Caki2 (cell line): ENCODE measurements around the gene SLU7. TPM values are rescaled to one million over a fixed set of nuclear protein-coding genes. Genes with fewer than 3 reads are reported as not detected.
"Not testable (repeated sequence)": the region's sequence is repeated elsewhere in the genome, so short reads cannot be mapped to it uniquely, and the experiment has no call there.

Experiments
- DNase-seq: peaks from one replicate; pipeline ENCODE4 v3.0.0-alpha.2; 2015; ENCODE audit warnings: low read depth
- in situ Hi-C: cut with HindIII; loops from 2 replicates; pipeline ENCODE4 v1.10.0; 2016; ENCODE audit warnings: low sequenced_read_pairs, low pct_unique_long_range_greater_than_20kb, mixed read lengths
- total RNA-seq: library from RNA; depleted of rRNA; stranded (reverse); fragments of >200 nt; shearing (Covaris generic); gene quantifications from 2 replicates; pipeline ENCODE4 v1.2.3, GENCODE V29; 2014; ENCODE audit warnings: low replicate concordance

Gene SLU7
- total RNA-seq, 1 experiment from 2014 or later, result 73.8 TPM

DNA sequence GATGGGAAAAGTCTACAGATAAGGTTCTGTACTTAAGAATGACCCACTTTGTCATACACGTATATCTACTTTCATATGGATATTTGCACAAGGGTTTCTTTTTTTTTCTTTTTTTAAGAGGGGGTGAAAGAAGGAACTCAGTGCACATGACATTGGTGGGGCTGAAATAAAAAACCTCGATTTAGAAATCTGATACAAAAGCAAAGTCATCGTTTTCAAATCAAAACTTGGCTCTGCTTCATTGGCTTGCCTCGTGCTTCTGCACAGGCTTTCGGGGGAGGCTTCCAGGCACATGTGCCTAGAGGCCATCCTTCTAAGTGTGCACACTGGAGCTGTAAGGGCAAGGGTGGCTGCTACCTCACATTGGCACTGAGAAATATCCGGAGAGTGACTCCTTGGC, 33.9 kb upstream of the SLU7 start:
- in situ Hi-C loops, result no loop called here
- no peak for DNase-seq

DNA sequence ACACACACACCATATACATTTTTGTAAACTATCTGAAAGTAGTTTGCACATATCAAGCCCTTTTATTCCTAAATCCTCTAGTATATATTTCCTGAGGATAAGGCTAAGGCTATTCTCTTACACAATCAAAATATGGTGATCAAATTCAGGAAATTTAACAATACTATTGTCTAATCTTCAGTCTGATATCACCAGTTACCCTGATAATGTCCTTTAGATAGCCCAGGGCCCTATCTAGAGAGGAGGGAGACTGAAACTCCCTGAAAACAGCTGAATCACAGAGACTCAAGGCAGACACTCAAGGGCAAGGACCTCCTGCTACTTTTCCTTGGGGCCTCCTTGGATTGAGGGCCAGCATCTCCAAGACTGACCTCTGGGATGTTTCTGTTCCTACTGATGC, 33.2 kb upstream of the SLU7 start:
- DNase-seq, result no peak
- in situ Hi-C loops, result no loop called here

DNA sequence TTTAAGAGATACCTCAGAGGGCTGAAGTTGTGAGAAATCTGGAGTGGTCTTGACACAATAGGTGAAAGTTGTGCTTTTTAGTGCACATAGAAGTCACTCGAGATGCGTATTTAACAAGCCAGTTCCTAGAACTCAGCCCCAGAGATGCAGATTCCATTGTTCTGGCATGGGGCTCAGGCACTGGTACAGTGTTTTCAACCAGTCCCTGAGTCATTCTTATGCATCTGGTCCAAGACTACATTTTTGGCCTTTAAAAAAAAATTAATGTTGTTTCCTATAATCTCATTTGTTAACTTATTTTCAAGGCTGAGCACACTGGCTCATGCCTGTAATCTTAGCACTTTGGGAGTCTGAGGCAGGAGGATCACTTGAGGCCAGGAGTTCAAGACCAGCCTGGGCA, 32.4 kb upstream of the SLU7 start:
- in situ Hi-C loops, result no loop called here
- no peak for DNase-seq

DNA sequence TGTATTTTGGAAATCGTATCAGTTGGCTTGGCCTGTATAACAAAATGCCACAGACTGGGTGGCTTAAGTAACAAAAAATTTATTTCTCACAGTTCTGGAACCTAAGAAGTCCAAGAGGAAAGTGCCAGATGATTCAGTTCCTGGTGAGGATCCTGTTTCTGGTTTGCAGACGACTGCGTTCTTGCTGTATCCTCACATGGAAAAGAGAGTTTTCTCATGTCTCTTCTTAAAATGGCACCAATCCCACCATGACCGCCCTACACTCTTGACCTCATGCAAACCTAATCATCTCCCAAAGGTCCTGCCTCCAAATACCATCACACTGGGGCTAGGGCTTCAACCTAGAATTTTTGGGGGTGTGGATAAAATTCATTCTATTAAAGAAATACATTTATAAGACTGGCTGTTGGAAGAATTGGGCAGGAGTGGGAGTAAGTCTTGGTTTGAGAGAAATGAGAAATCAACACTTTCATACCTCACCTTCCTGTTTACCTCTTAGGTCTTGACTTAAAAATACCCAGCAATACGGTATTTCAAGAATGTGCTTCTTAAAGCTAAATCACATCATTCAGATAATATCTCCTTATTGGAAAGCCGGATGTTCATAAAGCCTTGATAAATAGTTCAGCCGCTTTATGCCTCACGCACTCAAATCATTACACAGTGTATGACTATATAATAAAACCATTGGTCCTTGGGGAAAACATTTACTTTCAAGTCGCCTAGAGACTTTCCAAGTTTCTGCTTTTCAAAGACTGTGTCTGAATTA, 31.5 kb upstream of the SLU7 start:
- no peak for DNase-seq
- in situ Hi-C loops, result no loop called here

DNA sequence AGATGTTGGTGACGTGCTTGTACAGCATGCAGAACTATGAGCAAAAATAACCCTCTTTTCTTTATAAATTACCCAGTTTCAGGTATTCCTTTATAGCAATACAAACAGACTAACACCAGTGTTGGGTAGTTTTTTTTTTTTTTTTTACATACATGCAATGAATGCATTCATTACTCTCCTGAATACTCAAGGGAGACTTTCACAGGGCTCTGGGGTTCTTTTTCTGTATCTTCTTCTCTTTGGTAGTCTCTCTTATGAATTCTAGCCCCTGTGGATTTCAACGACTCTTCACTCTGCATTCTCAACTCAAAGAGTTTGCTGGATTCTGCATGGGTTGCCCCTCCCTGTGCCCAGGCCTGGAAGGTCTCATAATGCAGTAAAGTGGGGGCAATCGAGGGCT, 30.6 kb upstream of the SLU7 start:
- no peak for DNase-seq
- in situ Hi-C loops, result no loop called here

DNA sequence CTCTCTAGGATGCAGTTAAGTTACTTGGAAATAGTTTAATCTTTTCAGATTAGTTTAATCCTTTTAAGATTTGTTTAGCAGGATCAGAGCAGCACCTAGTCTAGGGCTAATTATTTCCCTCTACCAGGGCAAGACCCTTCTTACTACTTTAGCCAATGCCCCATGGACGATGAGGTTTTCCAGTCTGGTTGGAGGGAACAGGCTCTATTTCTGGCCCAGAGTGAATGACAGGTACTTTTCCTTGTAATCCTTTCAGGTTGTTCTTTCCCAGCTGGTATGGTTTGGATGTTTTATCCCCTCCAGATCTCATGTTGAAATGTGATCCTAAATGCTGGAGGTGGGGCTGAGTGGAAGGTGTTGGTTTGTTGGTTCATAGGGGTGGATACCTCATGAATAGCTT, 30.0 kb upstream of the SLU7 start:
- no peak for DNase-seq
- in situ Hi-C loops, result no loop called here

DNA sequence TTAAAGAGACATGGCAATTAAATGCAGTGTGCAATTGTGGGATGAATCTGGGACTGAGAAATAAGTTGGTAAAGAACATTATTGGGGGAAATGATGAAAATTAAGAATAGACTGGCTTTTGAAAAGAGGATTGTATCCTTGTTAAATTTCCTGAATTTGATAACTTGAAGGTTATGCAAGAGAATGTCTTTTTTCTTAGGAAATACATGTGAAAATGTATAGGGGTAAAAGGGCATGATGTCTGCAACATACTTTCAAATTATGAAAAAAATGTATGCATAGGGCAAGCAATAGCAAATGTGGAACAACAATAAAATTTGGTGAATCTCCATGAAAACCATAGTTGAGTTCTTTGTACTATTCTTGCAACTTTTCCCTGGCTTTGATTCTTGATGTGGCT, 26.9 kb upstream of the SLU7 start:
- in situ Hi-C loops, result no loop called here
- DNase-seq, result no peak

DNA sequence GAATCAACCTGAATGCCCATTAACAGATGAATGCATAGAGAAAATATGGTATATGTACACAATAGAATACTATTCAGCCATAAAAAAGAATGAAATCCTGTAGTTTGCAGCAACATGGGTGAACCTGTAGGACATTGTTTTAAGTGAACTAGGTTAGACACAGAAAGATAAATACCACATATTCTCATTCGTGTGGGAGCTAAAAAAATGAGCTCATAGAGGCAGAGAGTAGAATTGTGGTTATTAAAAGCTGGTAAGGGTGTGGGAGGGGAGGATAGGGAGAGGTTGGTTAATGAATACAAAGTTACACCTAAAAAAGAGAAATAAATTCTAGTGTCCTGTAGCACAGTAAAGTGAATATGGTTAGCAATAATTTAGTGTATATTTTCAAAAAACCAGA, 26.3 kb upstream of the SLU7 start:
- in situ Hi-C loops, result no loop called here
- no peak for DNase-seq

DNA sequence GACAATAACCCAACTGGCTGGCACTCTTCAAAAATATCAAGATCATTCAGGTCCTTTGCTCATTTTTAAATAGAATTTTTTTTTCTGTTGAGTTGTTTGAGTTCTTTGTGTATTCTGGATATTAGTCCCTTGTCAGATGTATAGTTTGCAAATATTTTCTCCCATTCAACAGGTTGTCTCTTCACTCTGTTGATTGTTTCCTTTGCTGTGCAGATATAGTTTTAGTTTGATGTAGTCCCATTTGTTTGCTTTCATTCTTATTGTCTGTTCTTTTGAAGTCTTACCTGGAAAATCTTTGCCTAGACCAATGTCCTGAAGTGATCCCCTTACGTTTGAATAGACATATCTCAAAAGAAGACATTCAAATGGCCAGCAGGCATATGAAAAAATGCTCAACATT, 25.5 kb upstream of the SLU7 start:
- in situ Hi-C loops, result no loop called here
- DNase-seq, result no peak

DNA sequence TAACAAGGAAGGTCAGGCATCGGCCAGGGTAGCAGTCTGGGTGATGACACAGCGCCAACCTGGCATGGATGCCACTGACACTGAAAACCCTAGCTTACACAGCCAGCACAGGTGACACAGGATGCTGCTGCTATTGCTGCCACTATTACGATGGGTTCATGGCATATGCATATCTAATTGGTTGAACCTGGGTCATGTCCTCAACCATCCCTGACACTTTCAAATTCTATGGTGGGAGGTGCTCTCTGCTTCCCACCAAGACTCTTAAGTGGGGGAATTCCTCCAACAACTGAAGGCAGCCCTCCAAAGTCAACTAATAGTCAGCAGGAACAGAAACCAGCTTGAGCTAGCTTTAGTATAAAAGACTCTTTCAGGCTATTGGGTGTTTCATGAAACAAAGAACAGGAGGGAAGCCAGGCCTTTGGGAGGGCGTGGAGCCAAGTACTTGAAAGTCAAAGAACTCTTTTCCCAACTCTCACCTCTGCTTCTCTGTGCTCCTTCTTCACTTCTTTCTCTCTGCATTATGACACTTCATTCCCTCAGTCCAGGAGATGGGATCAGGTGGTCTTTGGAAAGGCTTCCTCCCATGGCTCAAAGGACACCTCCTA, 24.0 kb upstream of the SLU7 start:
- in situ Hi-C loops, result no loop called here
- DNase-seq, result peak; percentile 56

DNA sequence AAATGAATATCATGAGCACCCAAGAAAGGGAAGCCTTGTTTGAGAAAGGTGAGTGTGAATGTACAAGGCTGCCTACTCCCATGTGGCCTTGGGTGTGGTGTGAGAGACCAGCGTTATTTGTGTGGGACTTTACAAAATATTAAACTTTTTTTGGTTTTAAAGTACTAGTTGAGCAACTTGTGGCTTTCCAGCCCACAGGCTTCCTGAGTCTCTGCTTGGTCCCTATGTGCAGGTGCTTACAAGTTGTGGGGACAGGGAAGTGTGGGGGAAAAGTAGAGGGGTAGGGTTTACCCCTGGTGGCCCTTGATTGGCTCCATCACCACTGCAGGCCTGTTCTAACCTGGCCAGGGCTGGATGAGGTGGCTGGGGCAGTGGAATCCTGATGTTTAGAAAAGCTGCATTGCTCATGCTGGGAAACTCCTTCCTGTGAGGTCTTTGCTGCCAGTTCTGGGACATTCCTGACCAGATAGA, 22.5 kb upstream of the SLU7 start:
- in situ Hi-C loops, result no loop called here
- no peak for DNase-seq

DNA sequence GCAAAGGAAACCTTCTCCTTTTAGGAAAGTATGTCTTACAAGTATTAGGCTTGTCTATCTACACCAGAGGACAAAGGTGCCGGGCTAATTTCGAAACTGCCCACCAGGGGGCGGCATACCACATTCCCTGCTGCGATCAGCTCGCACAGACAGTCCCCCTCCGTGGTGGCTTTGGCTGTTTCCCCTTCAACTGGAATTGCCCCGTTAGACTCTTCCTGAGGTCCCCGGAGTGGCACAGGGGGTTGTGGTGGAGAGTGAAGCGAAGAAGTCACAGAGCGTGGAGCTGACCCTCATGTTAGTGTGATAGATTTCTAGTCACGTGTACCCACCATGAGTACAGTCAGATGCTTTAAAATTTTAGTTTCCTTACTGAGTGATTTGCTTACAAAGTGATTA, 20.3 kb upstream of the SLU7 start:
- in situ Hi-C loops, result no loop called here
- peak; percentile 89 for DNase-seq

DNA sequence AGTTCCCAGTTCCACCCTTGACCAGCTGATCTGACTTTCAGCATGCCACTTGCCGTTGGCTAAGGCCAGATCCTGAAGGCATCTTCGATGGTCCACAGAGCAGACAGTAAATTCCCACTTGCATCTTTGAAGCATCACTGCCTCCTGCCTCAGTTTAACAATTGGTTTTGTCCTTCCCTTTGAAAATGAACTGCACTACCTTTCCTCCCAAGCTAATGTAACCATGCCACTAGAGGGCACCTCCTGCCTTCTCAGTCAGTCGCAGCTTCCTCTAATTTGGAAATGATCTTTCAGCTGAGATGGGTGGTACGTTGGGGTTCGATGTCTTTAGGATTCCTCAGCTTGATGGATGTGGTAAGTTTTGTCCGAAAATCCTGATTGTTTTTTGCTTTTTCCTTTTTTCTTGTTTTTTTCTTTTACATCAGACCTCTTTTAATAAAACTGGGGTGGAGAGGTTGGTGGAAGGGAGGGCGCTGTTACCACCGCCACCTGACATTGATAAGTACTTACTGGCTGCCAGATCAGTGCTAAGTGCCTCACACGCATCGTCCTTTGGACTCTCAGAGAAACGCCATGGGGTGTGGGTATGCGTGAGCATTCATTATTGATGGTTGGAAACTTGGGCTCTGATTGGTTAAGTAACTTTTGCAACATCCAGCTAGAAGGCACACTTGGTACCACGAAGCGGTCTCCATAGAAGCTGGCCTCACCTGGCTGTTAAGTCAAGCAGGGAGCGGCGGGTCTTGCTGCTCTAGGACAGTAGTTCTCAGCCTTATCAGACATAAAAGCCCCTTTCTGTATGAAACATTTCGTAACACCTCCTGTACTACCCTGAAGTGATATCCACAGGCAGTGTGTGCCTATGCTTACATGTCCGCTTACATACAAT, 19.7 kb upstream of the SLU7 start:
- in situ Hi-C loops, result no loop called here

DNA sequence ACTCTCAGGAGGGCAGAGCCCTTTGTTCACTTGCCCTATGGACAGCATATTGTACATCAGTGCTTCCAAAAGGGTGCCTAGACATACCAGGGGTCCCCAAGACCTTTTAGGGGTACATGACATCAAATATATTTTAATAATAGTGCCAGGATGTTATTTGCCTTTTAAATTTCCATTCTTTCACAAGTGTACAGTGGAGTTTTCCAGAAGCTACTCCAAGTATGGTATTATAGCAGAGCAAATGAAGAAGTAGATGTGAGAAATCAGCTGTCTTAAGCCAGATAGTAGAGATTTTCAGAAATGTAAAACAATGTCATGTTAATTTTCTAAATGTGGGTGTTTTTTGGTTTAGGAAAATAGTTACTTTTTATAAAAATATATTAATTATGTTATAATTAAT, 18.4 kb upstream of the SLU7 start:
- no peak for DNase-seq
- in situ Hi-C loops, result no loop called here

More for the DNA sequence above, 19.7 kb upstream of the SLU7 start:
- peak; percentile 84 for DNase-seq

DNA sequence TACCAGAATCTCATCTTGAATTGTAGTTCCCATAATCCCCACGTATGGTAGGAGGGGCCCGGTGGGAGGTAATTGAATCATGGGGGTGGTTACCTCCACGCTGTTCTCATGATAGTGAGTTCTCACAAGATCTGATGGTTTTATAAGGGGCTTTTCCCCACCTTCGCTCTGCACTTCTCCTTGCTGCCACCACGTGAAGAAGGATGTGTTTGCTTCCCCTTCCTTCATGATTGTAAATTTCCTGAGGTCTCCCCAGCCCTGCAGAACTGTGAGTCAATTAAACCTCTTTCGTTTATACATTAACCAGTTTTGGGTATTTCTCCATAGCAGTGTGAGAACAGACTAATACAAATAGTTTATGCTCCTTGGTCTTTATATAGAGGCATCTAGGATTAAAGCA, 17.8 kb upstream of the SLU7 start:
- in situ Hi-C loops, result not testable (repeated sequence)

DNA sequence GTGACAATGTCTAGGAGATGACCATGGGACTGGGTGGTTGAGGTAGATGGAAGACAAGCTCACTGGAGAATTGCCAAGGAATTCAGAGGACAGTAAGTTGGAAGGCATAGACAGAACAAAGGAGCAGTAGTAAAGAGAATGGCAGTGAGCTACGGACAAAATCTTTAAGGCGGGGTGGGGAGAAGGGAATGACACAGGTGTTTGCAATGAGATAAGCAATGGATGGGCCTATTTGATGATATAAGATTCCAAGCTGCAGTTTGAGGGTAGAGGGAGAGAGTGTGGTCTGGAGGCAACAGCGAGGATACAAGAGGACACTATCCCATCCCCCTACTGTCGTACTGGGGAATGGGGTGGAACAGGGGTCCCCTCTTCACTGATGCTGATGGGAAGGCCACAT, 17.1 kb upstream of the SLU7 start:
- no peak for DNase-seq
- in situ Hi-C loops, result no loop called here

More for the DNA sequence above, 17.8 kb upstream of the SLU7 start:
- DNase-seq, result peak; percentile 36

DNA sequence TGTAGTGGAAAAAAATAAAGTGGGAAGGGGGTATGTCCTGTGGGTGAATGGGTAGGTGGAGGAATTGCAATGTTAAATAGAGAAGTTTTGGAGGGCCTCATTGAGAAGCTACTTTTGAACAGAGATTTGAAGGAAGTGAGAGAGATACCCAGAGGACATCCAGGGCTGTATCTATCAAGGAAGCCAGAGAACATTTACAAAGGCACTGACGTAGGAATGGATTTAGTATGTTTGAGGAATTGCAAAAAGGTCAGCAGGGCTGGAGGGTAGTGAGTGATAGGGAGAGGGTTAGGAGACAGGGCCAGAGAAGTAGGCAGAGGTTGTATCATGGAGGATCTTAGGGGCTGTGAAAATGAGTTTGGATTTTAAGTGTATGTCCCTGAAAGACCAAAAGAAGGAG, 16.7 kb upstream of the SLU7 start:
- in situ Hi-C loops, result no loop called here
- no peak for DNase-seq

DNA sequence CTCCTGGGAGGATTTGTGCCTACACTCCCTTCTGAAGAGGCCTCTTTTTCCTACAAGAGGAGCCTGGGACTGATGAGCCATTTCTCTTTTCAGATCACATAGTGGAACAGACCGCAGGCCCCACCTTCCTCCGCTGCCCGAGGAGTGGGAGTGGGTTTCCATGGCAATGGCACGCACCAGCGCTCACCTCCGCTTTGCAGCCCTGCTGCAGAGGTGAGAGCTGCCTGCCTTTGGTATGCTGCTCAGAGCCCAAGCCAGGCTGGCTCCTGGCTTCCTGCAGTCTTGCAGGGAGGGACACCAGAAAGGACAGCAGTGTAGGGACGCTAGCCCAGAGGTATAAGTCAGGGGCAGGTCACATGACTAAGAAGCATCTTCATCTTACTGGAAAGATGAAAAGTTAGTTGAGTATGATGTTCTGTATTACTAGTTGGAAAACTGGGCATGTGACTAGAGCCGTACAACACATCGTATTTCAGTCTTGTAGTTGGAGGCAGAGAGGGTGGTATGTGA, 15.2 kb upstream of the SLU7 start:
- in situ Hi-C loops, result no loop called here
- peak; percentile 98 for DNase-seq

DNA sequence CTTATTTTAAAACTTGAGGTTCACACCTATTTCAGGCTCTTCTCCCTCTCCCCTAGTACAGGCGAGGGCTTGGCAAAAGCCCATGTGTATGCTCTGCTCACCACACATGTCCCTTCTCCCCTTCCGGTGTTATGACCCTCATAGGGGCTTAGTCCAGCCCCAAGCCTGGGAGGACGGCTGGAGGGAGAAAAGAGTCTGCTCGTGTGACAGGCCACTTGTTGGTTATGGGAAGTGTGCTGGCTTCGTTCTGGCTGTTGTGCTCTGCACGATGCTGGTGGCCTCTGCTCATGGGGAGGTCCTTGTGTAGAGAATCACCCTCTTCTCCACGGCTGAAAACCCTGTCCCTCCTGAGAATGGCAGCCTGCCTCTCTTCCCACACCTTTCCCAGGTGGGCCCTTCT, 13.9 kb upstream of the SLU7 start:
- no peak for DNase-seq
- in situ Hi-C loops, result no loop called here
